Caco-2 (cell line): ENCODE results near the gene SEMA3A. TPM values are rescaled to one million over a fixed set of nuclear protein-coding genes. Genes with fewer than 3 reads are reported as not detected.

Source experiments
- BruUV-seq: library from RNA; stranded (reverse); fragments of 400-500 nt; replicated peaks from 2 replicates; lab custom pipeline; 2021; lab: Mats Ljungman, UMichigan
- CTCF ChIA-PET: fragments of 300-600 bp; sonication (Branson Sonifier 250); formaldehyde crosslinking; loops from one replicate; lab custom pipeline; 2022; ENCODE audit warnings: antibody characterized with exemption; lab: Charles Lee
- POLR2A ChIA-PET: fragments of 300-600 bp; sonication (Branson Sonifier 250); formaldehyde crosslinking; loops from one replicate; lab custom pipeline; 2022; ENCODE audit warnings: antibody characterized with exemption; lab: Charles Lee
- DNase-seq, 2 experiments: peaks; one replicate each; pipeline versions ENCODE4 v3.0.0 to v3.0.0-alpha.2; 2020 to 2022
- H3K27me3 ChIP-seq: replicated peaks from 2 replicates; pipeline ENCODE4 v1.6.0; 2011; ENCODE audit warnings: low read length; ENCODE audit not compliant: control insufficient read depth, insufficient read depth
- H3K36me3 ChIP-seq: 2 replicates; pipeline ENCODE4 v1.5.1; 2011; ENCODE audit warnings: low read length; ENCODE audit not compliant: control insufficient read depth, insufficient read depth
- H3K4me1 ChIP-seq: fragments of 250-450 bp; sonication (Bioruptor Pico); 2 replicates; pipeline ENCODE4 v1.5.1; 2020; ENCODE audit warnings: mild to moderate bottlenecking
- H3K4me3 ChIP-seq: 2 replicates; pipeline ENCODE4 v1.5.1; 2011; ENCODE audit warnings: low read depth, mild to moderate bottlenecking, control low read depth, low read length
- H3K9me3 ChIP-seq: fragments of 250-450 bp; sonication (Bioruptor Pico); 2 replicates; pipeline ENCODE4 v1.5.1; 2020; ENCODE audit warnings: mild to moderate bottlenecking, moderate library complexity
- H3K27ac Mint-ChIP-seq: one replicate; pipeline ENCODE4 v1.8.0; 2022; ENCODE audit warnings: mixed read lengths; ENCODE audit not compliant: unreplicated experiment
- H3K27me3 Mint-ChIP-seq: one replicate; pipeline ENCODE4 v1.8.0; 2022; ENCODE audit warnings: mixed read lengths; ENCODE audit not compliant: insufficient read depth, unreplicated experiment
- H3K36me3 Mint-ChIP-seq: one replicate; pipeline ENCODE4 v1.8.0; 2022; ENCODE audit warnings: mild to moderate bottlenecking, mixed read lengths; ENCODE audit not compliant: insufficient read depth, unreplicated experiment
- H3K4me1 Mint-ChIP-seq: one replicate; pipeline ENCODE4 v1.8.0; 2022; ENCODE audit warnings: low read depth, mixed read lengths; ENCODE audit not compliant: unreplicated experiment
- H3K4me3 Mint-ChIP-seq: one replicate; pipeline ENCODE4 v1.8.0; 2022; ENCODE audit warnings: mild to moderate bottlenecking, moderate library complexity, mixed read lengths; ENCODE audit not compliant: unreplicated experiment
- H3K9me3 Mint-ChIP-seq: one replicate; pipeline ENCODE4 v1.8.0; 2022; ENCODE audit warnings: mixed read lengths; ENCODE audit not compliant: unreplicated experiment
- CTCF ChIP-seq, 2 experiments: fragments of 200-600 bp in 1 of 2; IDR thresholded peaks; 1 replicate in 1 of 2; 2 replicates in 1 of 2; pipeline versions ENCODE4 v1.5.1 to v1.8.0; 2011 to 2022; ENCODE audit warnings: antibody characterized with exemption in 1 of 2, control low read depth in 1 of 2, inconsistent platforms in 1 of 2, low read depth in 1 of 2, low read length in 1 of 2, mild to moderate bottlenecking in 1 of 2, moderate library complexity in 1 of 2; ENCODE audit not compliant: insufficient read depth in 1 of 2, severe bottlenecking in 1 of 2, unreplicated experiment in 1 of 2
- intact Hi-C: fragments of 100-400 bp; cut with micrococcal nuclease; formaldehyde crosslinking; loops from one replicate; pipeline ENCODE4 v1.10.0; 2022; ENCODE audit not compliant: unreplicated experiment
- total RNA-seq: library from RNA; stranded (reverse); gene quantifications from 2 replicates; pipeline ENCODE4 v1.2.3, GENCODE V29; 2022

The SEMA3A gene
- total RNA-seq, 1 experiment from 2014 or later, result 55.1 TPM

GRCh38 chr7:84021292-84021908 is 173.2 kb downstream of the SEMA3A start:
- no peak for DNase-seq
- intact Hi-C loops, result no loop called here
- H3K4me3 ChIP-seq, result no peak overlapping the region
- Mint-ChIP-seq H3K27ac (peak overlapping the region; percentile 53), H3K4me1 (peaks cover 23% of the 10 kb centered on the region), H3K36me3 (peaks cover 36% of the 10 kb centered on the region), H3K4me3 (no peak overlapping the region), H3K9me3 (no peaks in the 10 kb centered on the region), H3K27me3 (no peaks in the 10 kb centered on the region)
- no peaks in the 10 kb centered on the region for H3K27me3 ChIP-seq
- no TSS peak for BruUV-seq
- POLR2A ChIA-PET, result no interaction called here
- TF ChIP-seq CTCF (IDR thresholded peaks at IDR 0.05; ENCODE audit: insufficient read depth in 1 of 2, low read depth in 1 of 2, low read length in 1 of 2, severe bottlenecking in 1 of 2, unreplicated experiment in 1 of 2), result no peak
- CTCF ChIA-PET, result interaction anchor here (1.0 kb wide), 1 partner anchor 508 kb away, joined by 3 read pairs; no protein-coding TSS in a partner anchor
- H3K9me3 ChIP-seq, result no peaks in the 10 kb centered on the region
- peaks cover 65% of the 10 kb centered on the region for H3K4me1 ChIP-seq
- H3K36me3 ChIP-seq, result no peaks in the 10 kb centered on the region; the same call in none of the 2 replicates

GRCh38 chr7:84017651-84018050 is 176.9 kb downstream of the SEMA3A start:
- POLR2A ChIA-PET, result no interaction called here
- CTCF ChIA-PET, result no interaction called here
- Mint-ChIP-seq H3K27ac (no peak overlapping the region), H3K27me3 (no peaks in the 10 kb centered on the region), H3K4me1 (peaks cover 17% of the 10 kb centered on the region), H3K9me3 (no peaks in the 10 kb centered on the region), H3K4me3 (no peak overlapping the region), H3K36me3 (peaks cover 27% of the 10 kb centered on the region)
- TF ChIP-seq CTCF (IDR thresholded peaks at IDR 0.05; ENCODE audit: insufficient read depth in 1 of 2, low read depth in 1 of 2, low read length in 1 of 2, severe bottlenecking in 1 of 2, unreplicated experiment in 1 of 2), result no peak
- no peak overlapping the region for H3K4me3 ChIP-seq
- no peaks in the 10 kb centered on the region for H3K27me3 ChIP-seq
- H3K4me1 ChIP-seq, result peaks cover 36% of the 10 kb centered on the region
- BruUV-seq, result no TSS peak
- no peak for DNase-seq
- intact Hi-C loops, result no loop called here
- H3K36me3 ChIP-seq, result no peaks in the 10 kb centered on the region
- H3K9me3 ChIP-seq, result no peaks in the 10 kb centered on the region

GRCh38 chr7:84013616-84014240 is 180.9 kb downstream of the SEMA3A start:
- no peak for TF ChIP-seq CTCF (IDR thresholded peaks at IDR 0.05; ENCODE audit: insufficient read depth in 1 of 2, low read depth in 1 of 2, low read length in 1 of 2, severe bottlenecking in 1 of 2, unreplicated experiment in 1 of 2)
- CTCF ChIA-PET, result no interaction called here
- no TSS peak for BruUV-seq

More at GRCh38 chr7:84013616-84014240, 180.9 kb downstream of the SEMA3A start:
- peaks cover 20% of the 10 kb centered on the region for H3K36me3 Mint-ChIP-seq
- POLR2A ChIA-PET, result no interaction called here
- H3K9me3 Mint-ChIP-seq, result no peaks in the 10 kb centered on the region
- H3K4me1 ChIP-seq, result peaks cover 10% of the 10 kb centered on the region
- DNase-seq, result peak in 1 of 2 experiments; percentile 20
- no peak overlapping the region for H3K4me3 ChIP-seq
- H3K27me3 Mint-ChIP-seq, result no peaks in the 10 kb centered on the region
- H3K27me3 ChIP-seq, result no peaks in the 10 kb centered on the region
- no peaks in the 10 kb centered on the region for H3K36me3 ChIP-seq
- no peaks in the 10 kb centered on the region for H3K9me3 ChIP-seq
- H3K4me3 Mint-ChIP-seq, result no peak overlapping the region
- intact Hi-C loops, result no loop called here
- H3K4me1 Mint-ChIP-seq, result peaks cover 22% of the 10 kb centered on the region
- no peak overlapping the region for H3K27ac Mint-ChIP-seq
